CD4-positive, alpha-beta T cell treated with Interleukin-15 for 4 hours (primary cell): ENCODE data around the gene TRMT5.

Experiments used
- DNase-seq: peaks from one replicate; pipeline ENCODE4 v3.0.0-alpha.2; 2020; ENCODE audit warnings: low spot score

TRMT5 gene

DNA sequence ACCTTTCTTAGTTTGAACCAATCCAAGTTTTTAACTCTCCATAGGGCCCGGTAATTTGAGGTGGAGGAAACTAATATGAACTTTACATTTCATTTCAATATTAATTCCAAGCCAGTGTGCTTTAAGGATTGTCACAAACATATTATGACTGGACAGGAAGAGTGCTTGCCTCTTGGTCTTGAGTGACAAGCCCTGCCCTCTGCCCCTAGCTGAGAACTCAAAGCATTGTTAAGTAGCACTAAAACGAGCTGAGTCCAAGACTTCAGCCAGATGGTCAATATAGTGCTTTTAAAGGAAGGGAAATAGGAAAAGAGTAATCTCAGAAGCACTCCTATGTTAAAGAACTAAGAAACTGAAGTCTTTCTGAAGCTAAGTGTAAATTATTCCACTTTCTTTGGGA is 17.1 kb downstream of the TRMT5 start:
- no peak for DNase-seq

- no peak for DNase-seq
Observed at GRCh38 chr14:60958146-60958545, 22.7 kb downstream of the TRMT5 start.

- no peak for DNase-seq
Observed at GRCh38 chr14:60956632-60957031, 24.2 kb downstream of the TRMT5 start.

DNA sequence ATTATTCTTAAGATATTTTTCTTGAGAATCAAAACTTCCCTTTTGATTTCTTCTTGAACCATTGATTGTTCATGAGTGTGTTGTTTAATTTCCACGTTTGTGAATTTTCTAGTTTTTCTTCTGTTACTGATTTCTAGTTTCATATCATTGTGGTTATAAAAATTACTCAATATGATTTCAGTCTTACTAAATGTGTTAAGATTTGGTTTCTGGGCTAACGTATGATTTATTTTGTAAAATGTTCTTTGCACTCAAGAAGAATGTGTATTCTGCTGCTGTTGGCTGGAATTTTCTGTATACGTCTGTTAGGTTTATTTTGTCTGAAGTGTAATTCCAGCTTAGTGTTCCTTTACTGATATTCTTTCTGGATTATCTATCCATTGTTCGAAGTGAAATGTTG is 24.7 kb downstream of the TRMT5 start:
- no peak for DNase-seq

- no peak for DNase-seq
Observed at GRCh38 chr14:60951776-60952435, 29.0 kb downstream of the TRMT5 start.

DNA sequence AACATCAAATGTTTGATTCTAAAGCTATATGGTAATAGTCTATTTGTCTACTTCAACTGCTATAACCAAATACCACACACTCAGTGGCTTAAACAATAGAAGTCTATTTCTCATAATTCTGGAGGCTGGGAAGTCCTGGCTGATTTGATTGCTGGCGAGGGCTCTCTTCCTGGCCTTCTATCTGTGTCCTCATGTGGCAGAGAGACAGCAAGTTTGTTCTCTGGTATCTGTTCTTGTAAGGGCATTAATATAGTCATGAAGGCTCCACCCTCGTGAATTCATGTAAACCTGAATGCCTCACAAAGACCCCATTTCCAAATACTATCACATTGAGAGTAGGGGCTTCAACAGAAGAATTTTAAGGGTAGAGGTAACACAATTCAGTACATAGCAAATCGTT is 34.1 kb downstream of the TRMT5 start:
- no peak for DNase-seq

- DNase-seq = no peak
Observed at GRCh38 chr14:60945984-60946383, 34.9 kb downstream of the TRMT5 start.

DNA sequence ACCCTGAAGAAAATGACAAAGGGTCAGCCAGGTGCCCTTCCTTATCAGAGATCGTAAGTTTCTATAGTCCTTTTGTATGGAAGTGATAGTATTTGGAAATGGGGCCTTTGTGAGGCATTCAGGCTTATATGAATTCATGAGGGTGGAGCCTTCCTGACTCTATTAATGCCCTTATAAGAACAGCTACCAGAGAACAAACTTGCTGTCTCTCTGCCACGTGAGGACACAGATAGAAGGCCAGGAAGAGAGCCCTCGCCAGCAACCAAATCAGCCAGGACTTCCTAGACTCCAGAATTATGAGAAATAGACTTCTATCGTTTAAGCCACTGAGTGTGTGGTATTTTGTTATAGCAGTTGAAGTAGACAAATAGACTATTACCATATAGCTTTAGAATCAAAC is 36.7 kb downstream of the TRMT5 start:
- no peak for DNase-seq

GRCh38 chr14:60943637-60944032 is 37.2 kb downstream of the TRMT5 start:
- DNase-seq = no peak

- no peak for DNase-seq
Observed at GRCh38 chr14:60935319-60935718, 45.6 kb downstream of the TRMT5 start.

DNA sequence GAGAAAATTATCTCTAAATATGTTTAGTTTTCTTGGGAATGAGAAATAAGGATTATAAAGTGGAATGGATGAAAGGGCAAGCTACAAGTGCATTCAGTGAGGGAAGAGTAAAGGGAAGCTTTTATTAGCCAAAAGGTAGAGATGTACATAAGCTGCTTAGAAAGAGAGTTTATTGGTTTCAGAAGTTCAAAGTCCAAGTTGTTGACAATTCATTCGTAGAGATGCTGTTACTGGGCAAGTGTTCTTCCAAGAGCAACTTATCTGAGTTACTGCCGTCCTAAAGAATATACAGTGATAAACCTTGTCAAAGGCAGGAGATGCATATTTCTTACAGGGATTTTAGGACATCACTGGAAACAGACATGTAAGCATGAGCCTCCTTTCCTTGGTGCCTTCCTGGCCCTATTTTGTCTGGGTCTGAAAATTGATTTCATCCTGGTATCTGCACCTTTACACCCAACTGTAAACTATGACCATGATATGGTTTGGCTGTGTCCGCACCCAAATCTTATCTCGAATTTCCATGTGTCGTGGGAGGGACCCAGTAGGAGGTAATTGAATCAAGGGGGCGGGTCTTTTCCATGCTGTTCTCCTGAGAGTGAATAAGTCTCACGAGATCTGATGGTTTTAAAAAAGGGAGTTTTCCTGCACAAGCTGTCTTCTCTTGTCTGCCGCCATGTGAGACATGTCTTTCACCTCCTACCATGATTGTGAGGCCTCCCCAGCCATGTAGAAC is 46.8 kb downstream of the TRMT5 start:
- no peak for DNase-seq

- no peak for DNase-seq
Observed at GRCh38 chr14:60931218-60931617, 49.7 kb downstream of the TRMT5 start.

DNA sequence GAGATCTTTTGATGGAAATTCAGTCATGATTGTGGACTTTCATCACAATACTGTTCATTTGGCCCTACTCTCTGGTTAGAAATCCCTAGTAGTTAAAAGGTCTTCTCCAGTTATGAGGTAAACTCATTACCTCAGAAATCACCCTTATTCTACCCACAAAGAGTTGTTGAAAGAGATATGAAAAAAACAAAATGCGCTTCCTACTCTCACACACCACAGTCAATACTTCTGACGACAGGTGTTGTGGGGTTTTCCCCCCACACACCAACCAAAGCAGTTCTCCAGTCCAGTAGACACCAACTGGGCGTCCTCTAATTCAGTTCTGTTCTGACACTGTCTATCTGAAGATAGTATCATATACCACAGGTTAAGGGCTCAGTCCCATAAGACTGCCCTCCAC is 54.9 kb downstream of the TRMT5 start:
- DNase-seq = no peak

DNA sequence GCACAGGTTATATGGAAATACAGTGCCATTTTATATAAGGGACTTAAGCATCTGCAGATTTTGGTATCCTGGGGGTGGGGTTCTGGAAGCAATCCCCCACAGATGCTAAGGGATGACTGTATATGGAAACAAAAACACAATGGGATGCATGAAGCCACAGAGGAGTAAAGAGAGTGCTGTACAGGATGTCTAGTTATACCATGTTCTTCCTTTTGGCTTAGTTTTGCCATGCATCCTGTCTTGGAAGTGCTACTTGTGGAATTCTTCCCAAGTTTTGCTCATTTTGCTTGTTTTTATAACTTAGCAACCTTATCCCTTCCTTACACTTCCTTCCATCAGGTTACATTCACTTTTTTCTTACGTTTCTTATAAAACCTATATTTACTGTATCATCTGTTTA is 55.6 kb downstream of the TRMT5 start:
- no peak for DNase-seq

DNA sequence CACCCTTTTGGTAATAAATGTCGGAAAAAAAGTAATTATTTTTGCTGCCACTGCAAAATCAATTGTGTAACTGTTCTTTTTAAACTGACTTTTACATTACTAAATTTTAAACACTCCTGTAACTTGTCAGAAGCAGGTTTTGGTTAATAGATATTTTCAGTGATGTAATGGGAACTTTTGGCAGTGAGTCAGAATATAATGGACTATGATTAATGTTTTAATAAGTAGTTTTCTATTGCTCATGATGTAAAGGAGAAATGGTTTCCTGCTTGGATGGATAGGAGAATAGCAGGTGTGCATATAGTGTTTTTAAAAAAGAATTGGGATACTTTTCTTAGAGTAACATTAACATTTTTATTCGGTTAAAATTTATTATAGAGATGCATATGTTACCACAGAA is 58.8 kb downstream of the TRMT5 start:
- DNase-seq = no peak
